HUES64 (cell line): Measurements from ENCODE around the gene PPM1H.

ENCODE experiments used
- H3K27ac ChIP-seq: 2 replicates; pipeline ENCODE4 v1.7.0; 2013; ENCODE audit warnings: low read depth, low read length, inconsistent platforms
- H3K27me3 ChIP-seq: 2 replicates; pipeline ENCODE4 v1.6.1; 2013; ENCODE audit warnings: mild to moderate bottlenecking, low read length; ENCODE audit not compliant: insufficient read depth
- H3K36me3 ChIP-seq: 2 replicates; pipeline ENCODE4 v1.6.1; 2013; ENCODE audit warnings: mild to moderate bottlenecking, low read length; ENCODE audit not compliant: insufficient read depth
- H3K4me1 ChIP-seq: 2 replicates; pipeline ENCODE4 v1.6.1; 2013; ENCODE audit warnings: mild to moderate bottlenecking, low read length, moderate library complexity; ENCODE audit not compliant: insufficient read depth
- H3K4me3 ChIP-seq: 2 replicates; pipeline ENCODE4 v1.5.1; 2013; ENCODE audit warnings: mild to moderate bottlenecking, low read length, moderate library complexity
- H3K9ac ChIP-seq: 2 replicates; pipeline ENCODE4 v1.6.1; 2013; ENCODE audit warnings: mild to moderate bottlenecking, low read depth, low read length
- H3K9me3 ChIP-seq: 2 replicates; pipeline ENCODE4 v1.6.1; 2013; ENCODE audit warnings: low read depth, low read length; ENCODE audit not compliant: insufficient read depth
- WGBS: fragments of 150-250, 120-280 bp; methylation state at CpG from one replicate; pipeline ENCODE4 v1.1.7; 2013; ENCODE audit warnings: missing lambda C conversion rate; 5-methylcytosine and 5-hydroxymethylcytosine counted together

The PPM1H gene

GRCh38 chr12:62849398-62849797 lies 85.6 kb downstream of the PPM1H start:
- no peak overlapping the region for H3K27ac ChIP-seq
- 100% methylated on average over 1 of the region's 1 CpG for WGBS
- H3K4me3 ChIP-seq: no peak overlapping the region
- peaks cover 32% of the 10 kb centered on the region for H3K4me1 ChIP-seq
- no peak overlapping the region for H3K9ac ChIP-seq
- no peaks in the 10 kb centered on the region for H3K36me3 ChIP-seq
- no peaks in the 10 kb centered on the region for H3K9me3 ChIP-seq
- no peaks in the 10 kb centered on the region for H3K27me3 ChIP-seq

- Histone ChIP-seq H3K9ac (no peak overlapping the region), H3K27ac (no peak overlapping the region), H3K4me3 (no peak overlapping the region), H3K27me3 (no peaks in the 10 kb centered on the region), H3K36me3 (no peaks in the 10 kb centered on the region), H3K4me1 (peaks cover 36% of the 10 kb centered on the region), H3K9me3 (no peaks in the 10 kb centered on the region)
- WGBS: 83% methylated on average over 2 of the region's 2 CpGs
Measured at GRCh38 chr12:62848418-62848817, 86.5 kb downstream of the PPM1H start.

- Histone ChIP-seq H3K36me3 (no peaks in the 10 kb centered on the region), H3K4me1 (peaks cover 38% of the 10 kb centered on the region), H3K27ac (no peak overlapping the region), H3K9me3 (no peaks in the 10 kb centered on the region), H3K4me3 (no peak overlapping the region), H3K9ac (no peak overlapping the region), H3K27me3 (no peaks in the 10 kb centered on the region)
- 100% methylated on average over 2 of the region's 2 CpGs for WGBS
Measured at GRCh38 chr12:62847709-62848108, 87.2 kb downstream of the PPM1H start.

DNA sequence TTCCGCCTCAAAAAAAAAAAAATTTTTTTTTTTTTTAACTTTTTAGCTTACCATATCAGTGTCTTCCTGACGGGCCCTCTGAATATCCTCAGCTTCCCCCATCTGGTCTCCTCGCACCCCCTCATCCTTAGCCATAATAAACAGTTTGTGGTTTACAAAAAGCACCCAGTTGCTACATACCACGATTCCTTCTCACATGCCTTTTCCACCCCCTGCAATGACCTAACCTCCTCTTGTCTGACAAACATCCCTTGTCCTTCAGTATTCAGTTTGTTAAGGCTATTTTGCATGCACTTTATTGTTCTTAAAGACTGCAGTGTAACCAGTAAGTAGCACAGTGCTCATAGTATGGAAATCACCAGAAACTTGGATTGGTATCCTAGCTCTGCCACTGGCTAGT lies 88.5 kb downstream of the PPM1H start:
- no peaks in the 10 kb centered on the region for H3K36me3 ChIP-seq
- no peak overlapping the region for H3K9ac ChIP-seq
- H3K27ac ChIP-seq: no peak overlapping the region
- no peaks in the 10 kb centered on the region for H3K9me3 ChIP-seq
- WGBS: 82% methylated on average over 4 of the region's 4 CpGs
- peaks cover 38% of the 10 kb centered on the region for H3K4me1 ChIP-seq
- H3K4me3 ChIP-seq: no peak overlapping the region
- no peaks in the 10 kb centered on the region for H3K27me3 ChIP-seq

- H3K4me1 ChIP-seq: peaks cover 38% of the 10 kb centered on the region
- no peak overlapping the region for H3K27ac ChIP-seq
- no peak overlapping the region for H3K4me3 ChIP-seq
- H3K36me3 ChIP-seq: no peaks in the 10 kb centered on the region
- no peaks in the 10 kb centered on the region for H3K9me3 ChIP-seq
- WGBS: 48% methylated on average over 2 of the region's 2 CpGs
- no peak overlapping the region for H3K9ac ChIP-seq
- no peaks in the 10 kb centered on the region for H3K27me3 ChIP-seq
Measured at GRCh38 chr12:62844915-62845314, 90.0 kb downstream of the PPM1H start.

DNA sequence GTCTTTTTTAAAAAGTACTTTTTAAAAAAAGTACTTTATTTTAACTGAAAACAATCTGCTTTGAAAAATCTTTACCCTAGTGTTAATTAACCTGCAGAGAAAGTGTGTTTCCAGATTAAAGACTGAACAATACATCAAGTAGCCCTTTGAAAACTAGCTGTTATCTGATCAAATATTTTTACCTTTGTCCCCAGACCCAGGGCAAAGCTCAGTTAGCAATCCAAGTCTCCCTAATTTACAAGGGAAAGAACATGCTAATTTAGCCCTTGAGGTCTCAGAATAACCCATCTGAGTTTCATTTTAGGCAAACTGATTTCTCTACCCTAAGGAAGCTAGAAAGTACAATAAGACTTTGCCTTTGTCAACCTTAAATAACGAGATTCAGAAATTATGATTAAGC lies 91.2 kb downstream of the PPM1H start:
- H3K9me3 ChIP-seq: no peaks in the 10 kb centered on the region
- peaks cover 38% of the 10 kb centered on the region for H3K4me1 ChIP-seq
- H3K27ac ChIP-seq: peak overlapping the region; percentile 50; the same call in 1 of the 2 replicates
- peak overlapping the region; percentile 24; the same call in 1 of the 2 replicates for H3K4me3 ChIP-seq
- no peak overlapping the region for H3K9ac ChIP-seq
- H3K36me3 ChIP-seq: no peaks in the 10 kb centered on the region
- no peaks in the 10 kb centered on the region for H3K27me3 ChIP-seq
- 33% methylated on average over 1 of the region's 1 CpG for WGBS

DNA sequence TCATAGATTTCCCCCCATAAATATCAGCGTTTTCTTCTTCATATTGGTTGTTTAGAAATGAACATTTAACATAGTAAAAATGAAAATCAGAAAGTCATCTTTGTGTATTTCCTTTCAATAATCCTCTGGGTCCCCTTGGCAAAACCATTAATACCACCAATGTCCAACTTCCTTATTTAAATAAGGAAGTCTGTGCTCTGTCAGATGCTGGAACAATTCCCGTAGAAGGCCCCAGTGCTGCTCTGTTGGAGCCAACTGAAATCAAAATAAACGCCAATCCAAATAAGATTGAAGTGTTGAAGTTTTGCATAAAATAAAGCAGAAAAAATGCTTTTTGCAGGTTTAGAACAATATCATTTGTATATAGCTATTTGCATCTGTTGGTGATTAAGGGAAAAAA lies 93.1 kb downstream of the PPM1H start:
- no peak overlapping the region for H3K4me3 ChIP-seq
- no peak overlapping the region for H3K27ac ChIP-seq
- H3K9me3 ChIP-seq: no peaks in the 10 kb centered on the region
- 100% methylated on average over 2 of the region's 3 CpGs for WGBS
- H3K9ac ChIP-seq: no peak overlapping the region
- H3K27me3 ChIP-seq: no peaks in the 10 kb centered on the region
- H3K4me1 ChIP-seq: peaks cover 31% of the 10 kb centered on the region
- no peaks in the 10 kb centered on the region for H3K36me3 ChIP-seq

DNA sequence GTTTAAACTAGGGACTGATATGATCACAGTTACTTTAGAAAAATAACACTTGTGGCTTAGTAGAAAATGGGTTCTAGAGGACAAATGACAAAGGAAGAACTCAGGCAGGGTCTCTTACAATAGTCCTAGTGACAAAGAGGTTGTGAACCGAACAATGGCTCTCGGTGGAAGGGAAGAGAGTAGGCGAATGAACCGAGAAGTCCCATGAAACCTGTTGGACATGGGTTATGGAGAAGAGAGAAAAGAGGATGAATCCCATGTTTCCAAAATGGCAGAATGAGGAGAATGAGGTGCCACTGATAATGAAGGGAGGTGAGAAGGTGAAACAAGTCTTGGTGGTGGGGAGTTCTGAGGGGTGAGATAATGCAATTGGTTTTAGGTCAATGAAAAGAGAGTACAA lies 94.1 kb downstream of the PPM1H start:
- peaks cover 26% of the 10 kb centered on the region for H3K4me1 ChIP-seq
- H3K9ac ChIP-seq: no peak overlapping the region
- H3K4me3 ChIP-seq: no peak overlapping the region
- H3K27ac ChIP-seq: no peak overlapping the region
- WGBS: 93% methylated on average over 4 of the region's 4 CpGs
- H3K36me3 ChIP-seq: no peaks in the 10 kb centered on the region
- H3K9me3 ChIP-seq: no peaks in the 10 kb centered on the region
- no peaks in the 10 kb centered on the region for H3K27me3 ChIP-seq

DNA sequence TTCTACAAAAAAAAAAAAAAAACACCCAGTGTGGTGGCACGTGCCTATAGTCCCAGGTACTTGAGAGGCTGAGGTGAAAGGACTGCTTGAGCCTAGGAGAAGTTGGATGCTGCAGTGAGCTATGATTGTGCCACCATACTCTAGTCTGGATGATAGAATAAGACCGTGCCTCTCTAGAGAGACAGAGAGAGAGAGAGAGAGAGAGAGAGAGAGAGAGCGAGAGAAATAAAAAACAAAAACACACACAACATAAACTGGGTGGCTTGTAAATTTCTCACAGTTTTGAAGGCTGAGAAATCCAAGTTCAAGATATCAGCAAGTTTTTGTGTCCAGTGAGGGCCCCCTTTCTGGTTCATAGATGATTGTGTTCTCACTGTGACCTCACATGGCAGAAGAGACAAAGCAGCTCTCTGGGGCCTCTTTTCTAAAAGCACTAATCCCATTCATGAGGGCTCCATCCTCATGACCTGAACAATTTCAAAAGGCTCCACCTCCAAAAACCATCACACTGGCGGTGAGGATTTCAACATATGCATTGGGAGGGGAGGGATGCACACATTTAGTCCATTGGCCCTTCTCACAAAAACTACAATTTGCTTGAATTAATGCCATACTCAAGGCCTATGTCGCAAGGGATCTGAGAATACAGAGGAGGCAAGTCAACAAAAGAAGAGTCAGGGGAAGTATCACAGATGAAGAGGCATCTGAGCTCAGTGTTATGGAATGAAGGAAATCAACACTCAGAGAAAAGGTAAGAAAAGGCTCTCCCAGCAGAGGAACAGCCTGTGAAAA lies 94.9 kb downstream of the PPM1H start:
- H3K27me3 ChIP-seq: no peaks in the 10 kb centered on the region
- WGBS: 94% methylated on average over 3 of the region's 5 CpGs
- no peaks in the 10 kb centered on the region for H3K36me3 ChIP-seq
- no peaks in the 10 kb centered on the region for H3K9me3 ChIP-seq
- no peak overlapping the region for H3K9ac ChIP-seq
- H3K27ac ChIP-seq: no peak overlapping the region
- H3K4me3 ChIP-seq: no peak overlapping the region
- peaks cover 19% of the 10 kb centered on the region for H3K4me1 ChIP-seq

DNA sequence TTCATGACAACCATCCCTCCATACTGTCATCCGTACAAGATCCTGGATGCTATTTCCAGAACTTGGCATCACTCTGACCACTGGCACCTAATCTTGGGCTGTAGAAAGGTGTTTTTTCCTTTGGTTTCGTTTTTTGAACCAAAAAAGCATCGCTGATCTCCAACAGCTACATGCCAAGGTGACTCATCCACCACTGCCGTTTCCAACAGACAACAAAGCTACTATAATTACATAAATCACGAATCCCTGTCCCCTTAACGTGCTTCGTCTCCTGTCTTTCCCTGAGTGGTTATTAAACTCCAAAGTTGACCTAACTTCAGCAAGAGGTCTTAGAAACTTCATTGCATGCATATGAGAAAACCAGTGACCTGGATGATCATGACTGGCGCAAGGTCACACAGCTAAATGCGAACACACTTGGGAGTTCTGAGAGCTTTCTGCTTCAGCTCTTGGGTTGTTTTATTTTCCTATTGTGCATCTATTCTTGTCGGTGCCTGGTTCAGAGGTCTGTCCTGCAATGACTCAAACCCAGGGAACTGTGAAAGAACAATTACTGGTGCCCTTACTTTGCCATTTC lies 99.9 kb downstream of the PPM1H start:
- WGBS: 91% methylated on average over 10 of the region's 10 CpGs
- Histone ChIP-seq H3K4me3 (no peak overlapping the region), H3K27ac (no peak overlapping the region), H3K9me3 (no peaks in the 10 kb centered on the region), H3K9ac (no peak overlapping the region), H3K27me3 (no peaks in the 10 kb centered on the region), H3K4me1 (peaks cover 5% of the 10 kb centered on the region), H3K36me3 (peaks cover 13% of the 10 kb centered on the region; the same call in 1 of the 2 replicates)

DNA sequence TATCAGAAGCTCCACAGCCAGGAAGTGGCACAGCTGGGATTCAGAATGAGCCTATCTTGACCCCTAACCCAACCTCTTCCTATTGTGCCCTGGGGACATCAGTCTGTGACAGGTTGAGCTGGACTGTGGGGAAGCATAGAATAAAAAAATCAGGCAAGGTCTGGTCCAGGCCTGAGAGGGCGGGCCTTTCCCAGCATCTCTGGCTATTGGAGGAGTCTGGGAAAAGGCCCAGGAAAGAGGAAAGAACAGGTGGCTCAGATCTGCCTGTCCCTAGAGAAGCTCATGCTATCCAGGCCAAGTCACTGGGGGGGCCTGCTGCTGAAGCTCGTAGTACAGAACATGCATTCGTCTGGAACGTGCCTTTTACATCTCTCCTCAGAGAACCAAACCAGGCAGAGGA lies 100.5 kb downstream of the PPM1H start:
- peaks cover 13% of the 10 kb centered on the region; the same call in 1 of the 2 replicates for H3K36me3 ChIP-seq
- H3K4me3 ChIP-seq: no peak overlapping the region
- H3K9ac ChIP-seq: no peak overlapping the region
- H3K27me3 ChIP-seq: no peaks in the 10 kb centered on the region
- H3K9me3 ChIP-seq: no peaks in the 10 kb centered on the region
- peaks cover 5% of the 10 kb centered on the region for H3K4me1 ChIP-seq
- WGBS: 89% methylated on average over 4 of the region's 4 CpGs
- no peak overlapping the region for H3K27ac ChIP-seq
